GM12878 (cell line): ENCODE data around the gene CEP76.

Source experiments
- MXI1 ChIP-seq: fragments of 150-350 bp; IDR thresholded peaks from 2 replicates; pipeline ENCODE4 v1.6.1; 2011; ENCODE audit warnings: low read depth, mild to moderate bottlenecking, inconsistent platforms, low read length, improper control_type of control experiment
- POLR2A ChIP-seq: IDR thresholded peaks from 2 replicates; pipeline ENCODE4 v1.6.1; 2011; ENCODE audit warnings: low read depth, mild to moderate bottlenecking, low read length
- RAD21 ChIP-seq: IDR thresholded peaks from 2 replicates; pipeline ENCODE4 v1.6.1; 2011; ENCODE audit warnings: mild to moderate bottlenecking, low read depth, low read length, moderate library complexity; ENCODE audit not compliant: insufficient read depth
- SP1 ChIP-seq: IDR thresholded peaks from one replicate; pipeline ENCODE4 v1.6.1; 2011; ENCODE audit warnings: low read depth, low read length

DNA sequence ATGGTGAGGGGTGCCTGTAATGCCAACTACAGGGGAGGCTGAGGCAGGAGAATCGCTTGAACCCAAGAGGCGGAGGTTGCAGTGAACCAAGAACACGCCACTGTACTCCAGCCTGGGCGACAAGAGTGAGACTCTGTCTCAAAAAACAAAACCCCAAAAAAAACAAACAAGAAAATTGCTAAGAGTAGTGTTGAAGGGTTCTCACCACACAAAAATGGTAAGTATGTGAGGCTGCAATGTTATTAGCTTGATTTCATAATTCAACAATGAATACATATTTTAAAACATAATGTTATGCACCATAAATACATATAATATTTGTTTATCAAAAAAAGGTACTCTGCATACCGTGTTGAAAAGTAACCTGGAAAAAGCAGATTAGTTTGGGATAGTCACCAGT lies 46.1 kb upstream of the CEP76 start:
- no peak for TF ChIP-seq POLR2A
- TF ChIP-seq RAD21 = no peak
- TF ChIP-seq SP1 = no peak
- no peak for TF ChIP-seq MXI1
